Cardiac muscle cell (in vitro differentiated cells and primary cell): ENCODE measurements around the gene NRF1. TPM values are rescaled to one million over a fixed set of nuclear protein-coding genes. Genes with fewer than 3 reads are reported as not detected.

Source experiments
- DNase-seq, 2 donors: peaks; one replicate each; pipeline versions ENCODE4 v3.0.0 to v3.0.0-alpha.2; 2010 to 2017; ENCODE audit warnings: low read depth in 1 of 2, low spot score in 1 of 2
- H3K27ac ChIP-seq: fragments of 200-600 bp; sonication (generic); 2 replicates; pipeline ENCODE4 v1.5.1; 2016
- H3K27me3 ChIP-seq: fragments of 200-600 bp; sonication (generic); 2 replicates; pipeline ENCODE4 v1.6.0; 2016; ENCODE audit warnings: control low read depth
- H3K36me3 ChIP-seq: fragments of 200-600 bp; sonication (generic); 2 replicates; pipeline ENCODE4 v1.5.1; 2016; ENCODE audit warnings: control low read depth
- H3K4me1 ChIP-seq: fragments of 200-600 bp; sonication (generic); 2 replicates; pipeline ENCODE4 v1.8.1; 2017; ENCODE audit warnings: low read depth, mild to moderate bottlenecking, mixed run types
- H3K4me3 ChIP-seq: fragments of 200-600 bp; sonication (generic); 2 replicates; pipeline ENCODE4 v1.5.1; 2016; ENCODE audit warnings: mild to moderate bottlenecking
- H3K9me3 ChIP-seq: fragments of 200-600 bp; sonication (generic); 2 replicates; pipeline ENCODE4 v1.5.1; 2017; ENCODE audit warnings: low read depth, mild to moderate bottlenecking, control low read depth
- polyA plus RNA-seq: library from polyadenylated mRNA; unstranded; fragments of >200 nt; fragmentation: Nextera tagmentation; extraction: Ambion mirVana; gene quantifications from 2 replicates; pipeline ENCODE4 v1.2.1, GENCODE V29; 2016
- total RNA-seq: library from RNA; depleted of rRNA; stranded (reverse); fragments of >200 nt; gene quantifications from 2 replicates; pipeline ENCODE4 v1.2.3, GENCODE V29; 2016
- TF ChIP-seq, protein P1 (sequence below): IDR thresholded peaks from 2 replicates; pipeline ENCODE4 v1.5.1; 2012; ENCODE audit warnings: low read depth, mild to moderate bottlenecking, low read length

NRF1 gene
- total and polyA plus RNA-seq, 2 experiments from 2014 or later, result 9.3 to 12.3 TPM

- no peak for DNase-seq
- Histone ChIP-seq H3K27me3 (no peaks in the 10 kb centered on the region), H3K4me3 (no peak overlapping the region), H3K36me3 (no peaks in the 10 kb centered on the region), H3K9me3 (no peaks in the 10 kb centered on the region), H3K27ac (no peak overlapping the region), H3K4me1 (no peaks in the 10 kb centered on the region)
- TF ChIP-seq, protein P1, sequence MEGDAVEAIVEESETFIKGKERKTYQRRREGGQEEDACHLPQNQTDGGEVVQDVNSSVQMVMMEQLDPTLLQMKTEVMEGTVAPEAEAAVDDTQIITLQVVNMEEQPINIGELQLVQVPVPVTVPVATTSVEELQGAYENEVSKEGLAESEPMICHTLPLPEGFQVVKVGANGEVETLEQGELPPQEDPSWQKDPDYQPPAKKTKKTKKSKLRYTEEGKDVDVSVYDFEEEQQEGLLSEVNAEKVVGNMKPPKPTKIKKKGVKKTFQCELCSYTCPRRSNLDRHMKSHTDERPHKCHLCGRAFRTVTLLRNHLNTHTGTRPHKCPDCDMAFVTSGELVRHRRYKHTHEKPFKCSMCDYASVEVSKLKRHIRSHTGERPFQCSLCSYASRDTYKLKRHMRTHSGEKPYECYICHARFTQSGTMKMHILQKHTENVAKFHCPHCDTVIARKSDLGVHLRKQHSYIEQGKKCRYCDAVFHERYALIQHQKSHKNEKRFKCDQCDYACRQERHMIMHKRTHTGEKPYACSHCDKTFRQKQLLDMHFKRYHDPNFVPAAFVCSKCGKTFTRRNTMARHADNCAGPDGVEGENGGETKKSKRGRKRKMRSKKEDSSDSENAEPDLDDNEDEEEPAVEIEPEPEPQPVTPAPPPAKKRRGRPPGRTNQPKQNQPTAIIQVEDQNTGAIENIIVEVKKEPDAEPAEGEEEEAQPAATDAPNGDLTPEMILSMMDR, result no peak
Measured at GRCh38 chr7:129690701-129691100, 79.2 kb downstream of the NRF1 start.

GRCh38 chr7:129698516-129699418 is 87.2 kb downstream of the NRF1 start:
- H3K4me3 ChIP-seq, result no peak overlapping the region
- H3K9me3 ChIP-seq, result no peaks in the 10 kb centered on the region
- H3K36me3 ChIP-seq, result peaks cover 2% of the 10 kb centered on the region
- no peaks in the 10 kb centered on the region for H3K27me3 ChIP-seq
- no peak for DNase-seq
- TF ChIP-seq, protein P1, result no peak
- H3K4me1 ChIP-seq, result no peaks in the 10 kb centered on the region
- no peak overlapping the region for H3K27ac ChIP-seq

DNA sequence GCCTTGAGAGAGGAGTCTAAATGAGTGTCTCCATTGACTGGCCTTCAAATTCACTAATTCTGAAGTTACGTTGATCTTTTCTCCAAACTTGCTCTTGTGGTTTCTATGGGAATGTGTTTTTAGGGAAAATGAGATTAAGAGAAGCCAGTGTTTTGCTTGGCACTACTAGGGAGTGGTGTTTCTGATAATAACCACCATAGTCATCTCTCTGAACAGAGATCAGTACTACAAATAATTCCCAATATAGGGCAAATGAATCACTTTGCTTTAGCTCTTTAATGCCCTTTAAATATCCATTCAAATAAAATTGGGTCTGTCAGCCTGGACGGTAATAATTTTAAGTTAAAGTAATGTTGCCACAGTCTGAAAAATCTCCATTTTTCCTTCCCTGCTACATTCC is 90.8 kb downstream of the NRF1 start:
- H3K4me3 ChIP-seq, result no peak overlapping the region
- H3K9me3 ChIP-seq, result no peaks in the 10 kb centered on the region
- peak in 1 of 2 donors; percentile 58 for DNase-seq
- H3K36me3 ChIP-seq, result peaks cover 2% of the 10 kb centered on the region
- H3K27me3 ChIP-seq, result no peaks in the 10 kb centered on the region
- H3K4me1 ChIP-seq, result no peaks in the 10 kb centered on the region
- no peak overlapping the region for H3K27ac ChIP-seq
- TF ChIP-seq, protein P1, result no peak

DNA sequence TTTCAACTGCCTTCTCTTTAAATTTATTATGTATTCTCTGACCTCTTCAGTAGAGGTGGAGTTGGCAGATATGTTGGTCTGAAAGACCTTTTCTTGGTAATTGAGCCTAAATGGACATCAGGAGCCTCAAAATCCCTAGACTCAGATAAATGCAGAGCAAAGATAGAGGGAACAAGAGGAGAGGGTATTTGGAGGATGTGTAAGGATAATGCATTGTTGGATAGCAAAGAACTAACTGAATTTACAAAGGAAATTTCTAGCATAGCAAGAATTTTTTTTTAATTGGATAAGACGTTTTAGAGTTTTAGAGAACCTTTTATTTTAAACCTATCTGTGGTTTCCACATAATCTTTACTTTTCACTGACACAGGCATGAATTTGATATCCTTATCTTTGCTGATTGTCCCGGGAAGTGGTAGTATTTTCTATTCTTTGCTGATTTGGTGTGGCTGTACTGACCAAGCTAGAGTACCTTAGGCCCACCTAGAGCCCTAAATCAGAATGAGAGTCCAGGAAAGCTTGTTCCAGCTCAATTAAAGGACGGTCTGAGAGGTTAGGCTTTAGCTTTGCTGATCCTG is 91.3 kb downstream of the NRF1 start:
- peaks cover under 1% of the 10 kb centered on the region for H3K36me3 ChIP-seq
- H3K9me3 ChIP-seq, result no peaks in the 10 kb centered on the region
- no peaks in the 10 kb centered on the region for H3K4me1 ChIP-seq
- no peak overlapping the region for H3K27ac ChIP-seq
- TF ChIP-seq, protein P1, result no peak
- H3K27me3 ChIP-seq, result no peaks in the 10 kb centered on the region
- no peak overlapping the region for H3K4me3 ChIP-seq
- no peak for DNase-seq

- Histone ChIP-seq H3K4me3 (no peak overlapping the region), H3K27ac (no peak overlapping the region), H3K9me3 (no peaks in the 10 kb centered on the region), H3K27me3 (no peaks in the 10 kb centered on the region), H3K4me1 (no peaks in the 10 kb centered on the region), H3K36me3 (no peaks in the 10 kb centered on the region)
- no peak for DNase-seq
- TF ChIP-seq, protein P1, result no peak
Measured at GRCh38 chr7:129703751-129704150, 92.2 kb downstream of the NRF1 start.
